Glutamatergic neuron (in vitro differentiated cells): Measurements from ENCODE around the gene ACOT11. TPM values are rescaled to one million over a fixed set of nuclear protein-coding genes. Genes with fewer than 3 reads are reported as not detected.

Experiments
- DNase-seq: peaks from one replicate; pipeline ENCODE4 v3.0.0; 2022
- H3K27ac Mint-ChIP-seq: one replicate; pipeline ENCODE4 v1.8.0; 2020; ENCODE audit warnings: mild to moderate bottlenecking, mixed read lengths, inconsistent platforms; ENCODE audit not compliant: unreplicated experiment
- H3K27me3 Mint-ChIP-seq: one replicate; pipeline ENCODE4 v1.8.0; 2020; ENCODE audit warnings: mild to moderate bottlenecking, moderate library complexity, mixed read lengths, inconsistent platforms; ENCODE audit not compliant: unreplicated experiment
- H3K36me3 Mint-ChIP-seq: one replicate; pipeline ENCODE4 v1.8.0; 2020; ENCODE audit warnings: mild to moderate bottlenecking, mixed read lengths, inconsistent platforms; ENCODE audit not compliant: unreplicated experiment
- H3K4me1 Mint-ChIP-seq: one replicate; pipeline ENCODE4 v1.8.0; 2020; ENCODE audit warnings: mild to moderate bottlenecking, low read depth, mixed read lengths, inconsistent platforms; ENCODE audit not compliant: unreplicated experiment
- H3K4me3 Mint-ChIP-seq: one replicate; pipeline ENCODE4 v1.8.0; 2020; ENCODE audit warnings: mild to moderate bottlenecking, mixed read lengths, inconsistent platforms; ENCODE audit not compliant: unreplicated experiment
- H3K9me3 Mint-ChIP-seq: one replicate; pipeline ENCODE4 v1.8.0; 2020; ENCODE audit warnings: mild to moderate bottlenecking, moderate library complexity, mixed read lengths, inconsistent platforms; ENCODE audit not compliant: unreplicated experiment
- total RNA-seq: library from RNA; stranded (reverse); fragmentation: NEBNext Ultra II Directional; extraction: Animal tissue kit (Norgen Biotek cat#: 25700); gene quantifications from one replicate; pipeline ENCODE4 v1.2.1, GENCODE V29; 2021; ENCODE audit not compliant: unreplicated experiment
- TF ChIP-seq, protein P1 (sequence below): fragments of 200-600 bp; sonication (generic); IDR thresholded peaks from one replicate; pipeline ENCODE4 v1.5.0; 2021; ENCODE audit not compliant: partially characterized antibody, unreplicated experiment

Gene ACOT11
- total RNA-seq, 1 donor from 2014 or later: 0.32 TPM

DNA sequence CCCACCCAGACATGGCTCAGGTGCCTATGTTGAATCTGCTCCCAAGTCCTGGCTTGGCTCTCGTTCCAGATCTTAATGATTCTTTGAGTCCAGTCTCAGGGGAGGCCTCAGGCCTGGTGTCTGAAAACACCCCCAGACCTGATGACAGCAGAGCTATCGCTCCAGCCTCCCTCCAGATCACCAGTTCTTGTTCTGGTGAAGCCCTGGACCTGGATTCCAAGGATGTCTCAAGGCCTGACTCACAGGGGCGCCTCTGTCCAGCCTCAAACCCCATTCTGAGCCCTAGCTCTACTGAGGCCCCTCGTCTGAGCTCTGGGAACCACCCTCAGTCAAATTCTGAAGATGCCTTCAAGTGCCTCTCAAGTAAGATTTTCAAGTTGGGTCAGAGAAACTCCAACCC lies 105.0 kb downstream of the ACOT11 start:
- no peaks in the 10 kb centered on the region for H3K27me3 Mint-ChIP-seq
- DNase-seq: no peak
- TF ChIP-seq, protein P1, sequence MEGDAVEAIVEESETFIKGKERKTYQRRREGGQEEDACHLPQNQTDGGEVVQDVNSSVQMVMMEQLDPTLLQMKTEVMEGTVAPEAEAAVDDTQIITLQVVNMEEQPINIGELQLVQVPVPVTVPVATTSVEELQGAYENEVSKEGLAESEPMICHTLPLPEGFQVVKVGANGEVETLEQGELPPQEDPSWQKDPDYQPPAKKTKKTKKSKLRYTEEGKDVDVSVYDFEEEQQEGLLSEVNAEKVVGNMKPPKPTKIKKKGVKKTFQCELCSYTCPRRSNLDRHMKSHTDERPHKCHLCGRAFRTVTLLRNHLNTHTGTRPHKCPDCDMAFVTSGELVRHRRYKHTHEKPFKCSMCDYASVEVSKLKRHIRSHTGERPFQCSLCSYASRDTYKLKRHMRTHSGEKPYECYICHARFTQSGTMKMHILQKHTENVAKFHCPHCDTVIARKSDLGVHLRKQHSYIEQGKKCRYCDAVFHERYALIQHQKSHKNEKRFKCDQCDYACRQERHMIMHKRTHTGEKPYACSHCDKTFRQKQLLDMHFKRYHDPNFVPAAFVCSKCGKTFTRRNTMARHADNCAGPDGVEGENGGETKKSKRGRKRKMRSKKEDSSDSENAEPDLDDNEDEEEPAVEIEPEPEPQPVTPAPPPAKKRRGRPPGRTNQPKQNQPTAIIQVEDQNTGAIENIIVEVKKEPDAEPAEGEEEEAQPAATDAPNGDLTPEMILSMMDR: no peak
- no peaks in the 10 kb centered on the region for H3K4me1 Mint-ChIP-seq
- H3K36me3 Mint-ChIP-seq: peaks cover 9% of the 10 kb centered on the region
- no peak overlapping the region for H3K4me3 Mint-ChIP-seq
- H3K27ac Mint-ChIP-seq: no peak overlapping the region
- H3K9me3 Mint-ChIP-seq: peaks cover 3% of the 10 kb centered on the region

DNA sequence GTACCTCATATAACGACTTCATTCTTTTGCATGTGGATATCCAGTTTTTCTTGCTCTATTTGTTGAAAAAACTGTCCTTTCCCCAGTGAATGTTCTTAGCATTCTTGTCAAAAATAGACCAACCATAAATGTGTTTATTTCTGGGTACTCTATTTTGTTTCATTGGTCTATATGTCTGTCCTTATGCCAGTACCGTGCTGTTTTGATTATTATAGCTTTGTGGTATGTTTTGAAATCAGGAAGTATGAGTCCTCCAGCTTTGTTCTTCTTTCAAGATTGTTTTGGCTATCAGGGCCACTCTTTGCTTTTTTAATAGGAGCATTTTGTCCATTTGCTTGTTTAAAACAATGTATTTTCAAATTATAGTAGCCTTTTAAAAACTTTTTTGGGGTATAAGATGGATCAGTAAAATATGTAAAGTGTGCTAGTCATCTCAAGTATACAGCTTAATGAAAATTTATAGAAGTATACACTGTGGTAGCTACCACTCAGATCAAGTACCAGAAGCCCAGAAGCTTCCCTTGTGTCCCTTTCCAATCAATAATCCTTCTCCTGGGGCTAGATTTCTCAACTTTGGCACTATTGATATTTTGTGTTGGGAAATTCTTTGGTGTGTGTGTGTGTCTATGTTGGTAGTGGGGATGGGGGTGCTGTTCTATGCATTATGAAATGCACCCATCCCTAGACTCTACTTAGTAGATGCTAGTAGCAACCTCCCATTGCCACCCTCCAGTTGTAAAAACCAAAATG lies 110.3 kb downstream of the ACOT11 start:
- no peaks in the 10 kb centered on the region for H3K4me1 Mint-ChIP-seq
- TF ChIP-seq, protein P1: no peak
- no peaks in the 10 kb centered on the region for H3K27me3 Mint-ChIP-seq
- H3K4me3 Mint-ChIP-seq: no peak overlapping the region
- H3K27ac Mint-ChIP-seq: no peak overlapping the region
- peaks cover 9% of the 10 kb centered on the region for H3K36me3 Mint-ChIP-seq
- H3K9me3 Mint-ChIP-seq: no peaks in the 10 kb centered on the region
- no peak for DNase-seq

Other genes with a start within 250 kb of the ACOT11 start
- gene SSBP3, start 141.8 kb upstream of the ACOT11 start, total RNA-seq: 608 TPM
- not detected for gene FAM151A, start 75.3 kb downstream of the ACOT11 start, total RNA-seq
- not detected for gene MROH7, start 93.6 kb downstream of the ACOT11 start, total RNA-seq
- 14.3 TPM for gene TTC4, start 167.6 kb downstream of the ACOT11 start, total RNA-seq
- gene PARS2, start 216.3 kb downstream of the ACOT11 start, total RNA-seq: 4.2 TPM